Endothelial cell of umbilical vein (primary cell): ENCODE measurements around the gene LHFPL6.

ENCODE experiments used
- CTCF ChIP-seq, 2 donors: IDR thresholded peaks; 1 replicate in 1 of 2; 2 replicates in 1 of 2; pipeline ENCODE4 v1.5.1; 2011; ENCODE audit warnings: low read length in 2 of 2, mild to moderate bottlenecking in 2 of 2, moderate library complexity in 2 of 2, control low read depth in 1 of 2, inconsistent platforms in 1 of 2, low read depth in 1 of 2; ENCODE audit not compliant: insufficient read depth in 1 of 2; ENCODE audit errors: extremely low read depth in 1 of 2
- EZH2 ChIP-seq: IDR thresholded peaks from 2 replicates; pipeline ENCODE4 v1.6.1; 2012; ENCODE audit warnings: borderline replicate concordance, low read depth, mild to moderate bottlenecking, moderate library complexity, low read length, inconsistent platforms; ENCODE audit not compliant: severe bottlenecking
- FOS ChIP-seq: IDR thresholded peaks from 2 replicates; pipeline ENCODE4 v1.6.1; 2011; ENCODE audit warnings: mild to moderate bottlenecking, low read length, moderate library complexity, borderline replicate concordance; ENCODE audit not compliant: insufficient read depth
- GATA2 ChIP-seq: IDR thresholded peaks from 2 replicates; pipeline ENCODE4 v1.7.0; 2011; ENCODE audit warnings: low read depth, mild to moderate bottlenecking, moderate library complexity, mixed read lengths, low read length; ENCODE audit not compliant: insufficient read length, insufficient read depth
- JUN ChIP-seq: IDR thresholded peaks from 2 replicates; pipeline ENCODE4 v1.6.1; 2011; ENCODE audit warnings: borderline replicate concordance, low read depth; ENCODE audit not compliant: insufficient read length, insufficient read depth
- MAX ChIP-seq: IDR thresholded peaks from 2 replicates; pipeline ENCODE4 v1.6.1; 2011; ENCODE audit not compliant: insufficient read depth, insufficient read length
- MYC ChIP-seq: IDR thresholded peaks from one replicate; pipeline ENCODE4 v1.6.1; 2011; ENCODE audit warnings: mild to moderate bottlenecking, low read depth, low read length
- POLR2A ChIP-seq: IDR thresholded peaks from 2 replicates; pipeline ENCODE4 v1.6.1; 2012; ENCODE audit warnings: low read depth, mild to moderate bottlenecking, control low read depth, low read length
- POLR2AphosphoS5 ChIP-seq: IDR thresholded peaks from 2 replicates; pipeline ENCODE4 v1.6.1; 2012; ENCODE audit warnings: low read depth, mild to moderate bottlenecking, control low read depth, low read length, moderate library complexity; ENCODE audit not compliant: insufficient read depth

GRCh38 chr13:39407138-39407537 lies 195.9 kb downstream of the LHFPL6 start:
- TF ChIP-seq POLR2A (no peak), POLR2AphosphoS5 (no peak), CTCF (IDR thresholded peaks at IDR 0.05; ENCODE audit: extremely low read depth in 1 of 2, insufficient read depth in 1 of 2, low read depth in 1 of 2, low read length in 2 of 2) (no peak), MYC (no peak), EZH2 (no peak), MAX (no peak), GATA2 (no peak), FOS (no peak), JUN (no peak)
